Measurements from ENCODE around the gene RHOT1. TPM values are rescaled to one million over a fixed set of nuclear protein-coding genes. Genes with fewer than 3 reads are reported as not detected.

Gene RHOT1
- total and polyA plus RNA-seq, 5 donors from 2014 or later, result 22.2 to 28.7 (median 27.3) TPM

- Mint-ChIP-seq H3K9me3 (no peaks in the 10 kb centered on the region), H3K36me3 (peaks cover 48% of the 10 kb centered on the region), H3K4me3 (no peak overlapping the region), H3K27me3 (no peaks in the 10 kb centered on the region), H3K4me1 (peaks cover 0 to 6% (median 0%) of the 10 kb centered on the region in 4 donors), H3K27ac (no peak overlapping the region)
- Histone ChIP-seq H3K27ac (ENCODE audit: insufficient read depth, low read length, poor library complexity, severe bottlenecking) (no peak overlapping the region), H3K9me3 (ENCODE audit: control insufficient read depth in 2 of 2, low read length in 2 of 2) (no peaks in the 10 kb centered on the region), H3K36me3 (ENCODE audit: control insufficient read depth, insufficient read depth, low read length) (peaks cover 66% of the 10 kb centered on the region), H3K27me3 (ENCODE audit: control insufficient read depth, insufficient read depth, low read length) (no peaks in the 10 kb centered on the region), H3K4me1 (ENCODE audit: control insufficient read depth, insufficient read depth, low read length, poor library complexity, severe bottlenecking) (no peaks in the 10 kb centered on the region), H3K4me3 (ENCODE audit: low read depth, low read length) (no peak overlapping the region)
- DNase-seq, result no peak
- ATAC-seq (ENCODE audit: low read depth in 2 of 2), result no peak
Observed at GRCh38 chr17:32211671-32212070, 69.4 kb downstream of the RHOT1 start.

- H3K9me3 Mint-ChIP-seq, result no peaks in the 10 kb centered on the region
- H3K36me3 Mint-ChIP-seq, result peaks cover 31% of the 10 kb centered on the region
- Histone ChIP-seq H3K36me3 (ENCODE audit: control insufficient read depth, insufficient read depth, low read length) (peaks cover 27% of the 10 kb centered on the region), H3K4me1 (ENCODE audit: control insufficient read depth, insufficient read depth, low read length, poor library complexity, severe bottlenecking) (peaks cover 2% of the 10 kb centered on the region), H3K27me3 (ENCODE audit: control insufficient read depth, insufficient read depth, low read length) (no peaks in the 10 kb centered on the region), H3K4me3 (ENCODE audit: low read depth, low read length) (no peak overlapping the region), H3K9me3 (ENCODE audit: control insufficient read depth in 2 of 2, low read length in 2 of 2) (no peaks in the 10 kb centered on the region), H3K27ac (ENCODE audit: insufficient read depth, low read length, poor library complexity, severe bottlenecking) (no peak overlapping the region)
- DNase-seq, result no peak
- peaks cover 0 to 9% (median 6%) of the 10 kb centered on the region in 4 donors for H3K4me1 Mint-ChIP-seq
- no peaks in the 10 kb centered on the region for H3K27me3 Mint-ChIP-seq
- no peak for ATAC-seq (ENCODE audit: low read depth in 2 of 2)
- no peak overlapping the region for H3K27ac Mint-ChIP-seq
- H3K4me3 Mint-ChIP-seq, result no peak overlapping the region
Observed at GRCh38 chr17:32215696-32216095, 73.4 kb downstream of the RHOT1 start.

- Mint-ChIP-seq H3K27ac (no peak overlapping the region), H3K36me3 (peaks cover 25% of the 10 kb centered on the region), H3K4me1 (peaks cover 6 to 19% (median 15%) of the 10 kb centered on the region in 4 donors), H3K27me3 (no peaks in the 10 kb centered on the region), H3K9me3 (no peaks in the 10 kb centered on the region), H3K4me3 (no peak overlapping the region)
- Histone ChIP-seq H3K36me3 (ENCODE audit: control insufficient read depth, insufficient read depth, low read length) (peaks cover 6% of the 10 kb centered on the region), H3K4me3 (ENCODE audit: low read depth, low read length) (no peak overlapping the region), H3K27me3 (ENCODE audit: control insufficient read depth, insufficient read depth, low read length) (no peaks in the 10 kb centered on the region), H3K9me3 (ENCODE audit: control insufficient read depth in 2 of 2, low read length in 2 of 2) (no peaks in the 10 kb centered on the region), H3K4me1 (ENCODE audit: control insufficient read depth, insufficient read depth, low read length, poor library complexity, severe bottlenecking) (peaks cover 6% of the 10 kb centered on the region), H3K27ac (ENCODE audit: insufficient read depth, low read length, poor library complexity, severe bottlenecking) (no peak overlapping the region)
- no peak for DNase-seq
- no peak for ATAC-seq (ENCODE audit: low read depth in 2 of 2)
Observed at GRCh38 chr17:32222621-32223020, 80.3 kb downstream of the RHOT1 start.

GRCh38 chr17:32223703-32224102 lies 81.4 kb downstream of the RHOT1 start:
- Histone ChIP-seq H3K27me3 (ENCODE audit: control insufficient read depth, insufficient read depth, low read length) (no peaks in the 10 kb centered on the region), H3K36me3 (ENCODE audit: control insufficient read depth, insufficient read depth, low read length) (peaks cover 6% of the 10 kb centered on the region), H3K27ac (ENCODE audit: insufficient read depth, low read length, poor library complexity, severe bottlenecking) (no peak overlapping the region), H3K4me1 (ENCODE audit: control insufficient read depth, insufficient read depth, low read length, poor library complexity, severe bottlenecking) (peaks cover 6% of the 10 kb centered on the region), H3K9me3 (ENCODE audit: control insufficient read depth in 2 of 2, low read length in 2 of 2) (no peaks in the 10 kb centered on the region), H3K4me3 (ENCODE audit: low read depth, low read length) (no peak overlapping the region)
- H3K4me3 Mint-ChIP-seq, result no peak overlapping the region
- ATAC-seq (ENCODE audit: low read depth in 2 of 2), result no peak
- no peaks in the 10 kb centered on the region for H3K9me3 Mint-ChIP-seq
- peaks cover 25% of the 10 kb centered on the region for H3K36me3 Mint-ChIP-seq
- no peaks in the 10 kb centered on the region for H3K27me3 Mint-ChIP-seq
- H3K4me1 Mint-ChIP-seq, result peaks cover 6 to 19% (median 15%) of the 10 kb centered on the region in 4 donors
- no peak for DNase-seq
- H3K27ac Mint-ChIP-seq, result peak overlapping the region in 1 of 3 donors; percentile 23

- no peaks in the 10 kb centered on the region for H3K9me3 Mint-ChIP-seq
Observed at GRCh38 chr17:32226886-32227285, 84.6 kb downstream of the RHOT1 start.

GRCh38 chr17:32227910-32228309 lies 85.6 kb downstream of the RHOT1 start:
- H3K27ac ChIP-seq (ENCODE audit: insufficient read depth, low read length, poor library complexity, severe bottlenecking), result no peak overlapping the region
- no peaks in the 10 kb centered on the region for H3K27me3 ChIP-seq (ENCODE audit: control insufficient read depth, insufficient read depth, low read length)
- Mint-ChIP-seq H3K9me3 (no peaks in the 10 kb centered on the region), H3K27ac (peak overlapping the region in 1 of 3 donors; percentile 53), H3K27me3 (no peaks in the 10 kb centered on the region), H3K36me3 (peaks cover 25% of the 10 kb centered on the region), H3K4me3 (no peak overlapping the region), H3K4me1 (peaks cover 0 to 2% (median 0%) of the 10 kb centered on the region in 4 donors)
- H3K4me1 ChIP-seq (ENCODE audit: control insufficient read depth, insufficient read depth, low read length, poor library complexity, severe bottlenecking), result no peaks in the 10 kb centered on the region
- no peak overlapping the region for H3K4me3 ChIP-seq (ENCODE audit: low read depth, low read length)
- H3K36me3 ChIP-seq (ENCODE audit: control insufficient read depth, insufficient read depth, low read length), result peaks cover 6% of the 10 kb centered on the region
- H3K9me3 ChIP-seq (ENCODE audit: control insufficient read depth in 2 of 2, low read length in 2 of 2), result no peaks in the 10 kb centered on the region
- ATAC-seq (ENCODE audit: low read depth in 2 of 2) (no peak), DNase-seq (no peak)

More at GRCh38 chr17:32226886-32227285, 84.6 kb downstream of the RHOT1 start:
- H3K4me3 Mint-ChIP-seq, result no peak overlapping the region
- ATAC-seq (ENCODE audit: low read depth in 2 of 2) (no peak), DNase-seq (no peak)
- no peaks in the 10 kb centered on the region for H3K4me1 ChIP-seq (ENCODE audit: control insufficient read depth, insufficient read depth, low read length, poor library complexity, severe bottlenecking)
- no peaks in the 10 kb centered on the region for H3K27me3 Mint-ChIP-seq
- H3K36me3 Mint-ChIP-seq, result peaks cover 29% of the 10 kb centered on the region
- H3K27ac Mint-ChIP-seq, result no peak overlapping the region
- H3K4me3 ChIP-seq (ENCODE audit: low read depth, low read length), result no peak overlapping the region
- no peaks in the 10 kb centered on the region for H3K9me3 ChIP-seq (ENCODE audit: control insufficient read depth in 2 of 2, low read length in 2 of 2)
- H3K27ac ChIP-seq (ENCODE audit: insufficient read depth, low read length, poor library complexity, severe bottlenecking), result no peak overlapping the region
- no peaks in the 10 kb centered on the region for H3K27me3 ChIP-seq (ENCODE audit: control insufficient read depth, insufficient read depth, low read length)
- H3K36me3 ChIP-seq (ENCODE audit: control insufficient read depth, insufficient read depth, low read length), result peaks cover 6% of the 10 kb centered on the region
- peaks cover 0 to 4% (median 2%) of the 10 kb centered on the region in 4 donors for H3K4me1 Mint-ChIP-seq

GRCh38 chr17:32235588-32235987 lies 93.3 kb downstream of the RHOT1 start:
- DNase-seq (no peak), ATAC-seq (ENCODE audit: low read depth in 2 of 2) (no peak)
- no peaks in the 10 kb centered on the region for H3K36me3 Mint-ChIP-seq
- H3K27ac Mint-ChIP-seq, result no peak overlapping the region
- H3K27me3 Mint-ChIP-seq, result no peaks in the 10 kb centered on the region
- Histone ChIP-seq H3K36me3 (ENCODE audit: control insufficient read depth, insufficient read depth, low read length) (no peaks in the 10 kb centered on the region), H3K27ac (ENCODE audit: insufficient read depth, low read length, poor library complexity, severe bottlenecking) (no peak overlapping the region), H3K9me3 (ENCODE audit: control insufficient read depth in 2 of 2, low read length in 2 of 2) (no peaks in the 10 kb centered on the region), H3K27me3 (ENCODE audit: control insufficient read depth, insufficient read depth, low read length) (no peaks in the 10 kb centered on the region), H3K4me1 (ENCODE audit: control insufficient read depth, insufficient read depth, low read length, poor library complexity, severe bottlenecking) (no peaks in the 10 kb centered on the region), H3K4me3 (ENCODE audit: low read depth, low read length) (no peak overlapping the region)
- no peak overlapping the region for H3K4me3 Mint-ChIP-seq
- H3K9me3 Mint-ChIP-seq, result no peaks in the 10 kb centered on the region
- H3K4me1 Mint-ChIP-seq, result peaks cover 0 to 4% (median 0%) of the 10 kb centered on the region in 4 donors

- Mint-ChIP-seq H3K27me3 (no peaks in the 10 kb centered on the region), H3K4me3 (no peak overlapping the region), H3K27ac (no peak overlapping the region), H3K9me3 (no peaks in the 10 kb centered on the region), H3K36me3 (peaks cover 4% of the 10 kb centered on the region), H3K4me1 (peaks cover 0 to 2% (median 0%) of the 10 kb centered on the region in 4 donors)
- no peak for DNase-seq
- Histone ChIP-seq H3K4me1 (ENCODE audit: control insufficient read depth, insufficient read depth, low read length, poor library complexity, severe bottlenecking) (no peaks in the 10 kb centered on the region), H3K27ac (ENCODE audit: insufficient read depth, low read length, poor library complexity, severe bottlenecking) (no peak overlapping the region), H3K36me3 (ENCODE audit: control insufficient read depth, insufficient read depth, low read length) (no peaks in the 10 kb centered on the region), H3K9me3 (ENCODE audit: control insufficient read depth in 2 of 2, low read length in 2 of 2) (no peaks in the 10 kb centered on the region), H3K4me3 (ENCODE audit: low read depth, low read length) (no peak overlapping the region), H3K27me3 (ENCODE audit: control insufficient read depth, insufficient read depth, low read length) (no peaks in the 10 kb centered on the region)
- ATAC-seq (ENCODE audit: low read depth in 2 of 2), result no peak
Observed at GRCh38 chr17:32239456-32239855, 97.2 kb downstream of the RHOT1 start.
